Chondrocyte (in vitro differentiated cells): Measurements from ENCODE around the gene LPCAT1. TPM values are rescaled to one million over a fixed set of nuclear protein-coding genes. Genes with fewer than 3 reads are reported as not detected.

ENCODE experiments used
- DNase-seq: peaks from one replicate; pipeline ENCODE4 v3.0.0; 2021; ENCODE audit warnings: mixed read lengths, low spot score
- H3K27ac Mint-ChIP-seq: one replicate; pipeline ENCODE4 v1.8.0; 2021; ENCODE audit warnings: mild to moderate bottlenecking, moderate library complexity, mixed read lengths; ENCODE audit not compliant: unreplicated experiment
- H3K27me3 Mint-ChIP-seq: 2 replicates; pipeline ENCODE4 v1.8.0; 2021; ENCODE audit warnings: low read depth, mixed read lengths
- H3K36me3 Mint-ChIP-seq: 2 replicates; pipeline ENCODE4 v1.8.0; 2021; ENCODE audit warnings: low read depth, mixed read lengths
- H3K4me1 Mint-ChIP-seq: 2 replicates; pipeline ENCODE4 v1.8.0; 2021; ENCODE audit warnings: low read depth, mild to moderate bottlenecking, mixed read lengths
- H3K4me3 Mint-ChIP-seq: one replicate; pipeline ENCODE4 v1.8.0; 2021; ENCODE audit warnings: mild to moderate bottlenecking, moderate library complexity, mixed read lengths; ENCODE audit not compliant: unreplicated experiment
- H3K9me3 Mint-ChIP-seq: 2 replicates; pipeline ENCODE4 v1.8.0; 2021; ENCODE audit warnings: low read depth, mixed read lengths
- CTCF ChIP-seq: fragments of 200-600 bp; sonication (generic); IDR thresholded peaks from 2 replicates; pipeline ENCODE4 v1.5.0; 2021; ENCODE audit warnings: antibody characterized with exemption, mild to moderate bottlenecking, moderate library complexity
- total RNA-seq: library from RNA; stranded (reverse); gene quantifications from 3 replicates; pipeline ENCODE4 v1.2.1, GENCODE V29; 2021

Gene LPCAT1
- total RNA-seq, 1 donor from 2014 or later, result 49.4 TPM

GRCh38 chr5:1495525-1495897, 28.2 kb downstream of the LPCAT1 start:
- TF ChIP-seq CTCF, result no peak
- Mint-ChIP-seq H3K27ac (no peak overlapping the region), H3K9me3 (no peaks in the 10 kb centered on the region), H3K4me3 (no peak overlapping the region), H3K4me1 (no peaks in the 10 kb centered on the region), H3K27me3 (no peaks in the 10 kb centered on the region), H3K36me3 (peaks cover 25% of the 10 kb centered on the region)
- DNase-seq, result no peak

- no peak for TF ChIP-seq CTCF
- Mint-ChIP-seq H3K9me3 (no peaks in the 10 kb centered on the region), H3K4me3 (no peak overlapping the region), H3K27ac (no peak overlapping the region), H3K36me3 (peaks cover 25% of the 10 kb centered on the region), H3K27me3 (no peaks in the 10 kb centered on the region), H3K4me1 (no peaks in the 10 kb centered on the region)
- DNase-seq, result no peak
Measured at GRCh38 chr5:1494780-1495524, 28.8 kb downstream of the LPCAT1 start.

GRCh38 chr5:1493941-1494340, 29.8 kb downstream of the LPCAT1 start:
- no peak for DNase-seq
- Mint-ChIP-seq H3K27me3 (no peaks in the 10 kb centered on the region), H3K4me1 (no peaks in the 10 kb centered on the region), H3K36me3 (peaks cover 28% of the 10 kb centered on the region), H3K27ac (no peak overlapping the region), H3K9me3 (no peaks in the 10 kb centered on the region), H3K4me3 (no peak overlapping the region)
- no peak for TF ChIP-seq CTCF

- TF ChIP-seq CTCF, result no peak
- DNase-seq, result no peak
- H3K27ac Mint-ChIP-seq, result no peak overlapping the region
- no peaks in the 10 kb centered on the region for H3K9me3 Mint-ChIP-seq
- H3K4me1 Mint-ChIP-seq, result no peaks in the 10 kb centered on the region
- no peaks in the 10 kb centered on the region for H3K27me3 Mint-ChIP-seq
- peaks cover 29% of the 10 kb centered on the region for H3K36me3 Mint-ChIP-seq
- no peak overlapping the region for H3K4me3 Mint-ChIP-seq
Measured at GRCh38 chr5:1493413-1493812, 30.3 kb downstream of the LPCAT1 start.

GRCh38 chr5:1492757-1493156, 31.0 kb downstream of the LPCAT1 start:
- no peak overlapping the region for H3K4me3 Mint-ChIP-seq
- H3K27ac Mint-ChIP-seq, result no peak overlapping the region
- no peaks in the 10 kb centered on the region for H3K4me1 Mint-ChIP-seq
- no peak for TF ChIP-seq CTCF
- peaks cover 25% of the 10 kb centered on the region for H3K36me3 Mint-ChIP-seq
- DNase-seq, result no peak
- H3K27me3 Mint-ChIP-seq, result no peaks in the 10 kb centered on the region
- H3K9me3 Mint-ChIP-seq, result no peaks in the 10 kb centered on the region
